CD4-positive, alpha-beta T cell treated with Interleukin-10 for 1 hour (primary cell): ENCODE measurements around the gene PSMA7.

ENCODE experiments used
- DNase-seq: peaks from one replicate; pipeline ENCODE4 v3.0.0-alpha.2; 2020

PSMA7 gene

DNA sequence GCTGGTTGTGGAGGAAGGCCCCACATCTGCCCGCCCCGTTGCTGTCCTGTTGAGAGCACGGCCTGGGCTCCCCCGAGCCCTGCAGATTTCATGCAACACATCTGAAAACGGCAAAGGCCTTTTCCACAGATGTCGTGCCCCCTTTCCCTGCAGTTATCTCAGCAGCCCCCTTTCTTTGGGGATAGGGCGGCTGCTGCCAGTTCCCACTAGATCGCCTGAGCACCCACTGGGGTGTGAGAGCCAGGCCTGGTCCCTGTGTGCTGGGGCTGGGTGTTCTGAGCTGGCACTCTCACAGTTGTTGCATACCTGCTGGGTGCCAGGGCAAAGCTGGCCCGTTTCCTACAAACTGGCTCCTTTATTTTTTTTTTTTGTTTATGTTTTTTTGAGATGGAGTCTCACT, 27.3 kb upstream of the PSMA7 start:
- DNase-seq, result no peak

DNA sequence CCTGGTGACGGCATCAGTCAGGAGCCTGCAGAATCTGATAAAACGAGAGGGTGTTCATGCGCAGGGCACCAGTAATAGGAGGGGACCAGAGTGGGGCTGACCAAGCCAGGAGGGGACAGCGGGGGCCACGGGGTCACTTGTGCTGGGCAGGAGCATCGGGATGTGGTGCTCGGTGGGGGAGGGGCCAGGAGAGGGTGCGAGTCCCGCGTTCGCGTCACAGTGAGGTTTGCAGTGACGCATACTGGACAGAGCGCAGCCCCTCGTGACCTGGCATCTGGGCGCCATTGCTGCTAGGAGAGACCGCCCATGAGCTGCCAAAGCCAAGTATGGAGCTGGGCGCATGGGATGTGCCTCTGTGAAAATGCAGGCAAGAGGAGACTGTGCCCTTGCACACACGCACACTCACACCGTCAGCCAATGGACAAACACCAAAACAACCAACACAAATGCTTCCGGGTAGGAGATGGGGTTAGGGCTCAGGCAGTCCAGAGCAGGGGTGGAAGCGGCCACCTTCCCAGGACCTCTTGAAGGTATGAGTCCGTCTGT, 25.8 kb upstream of the PSMA7 start:
- no peak for DNase-seq

DNA sequence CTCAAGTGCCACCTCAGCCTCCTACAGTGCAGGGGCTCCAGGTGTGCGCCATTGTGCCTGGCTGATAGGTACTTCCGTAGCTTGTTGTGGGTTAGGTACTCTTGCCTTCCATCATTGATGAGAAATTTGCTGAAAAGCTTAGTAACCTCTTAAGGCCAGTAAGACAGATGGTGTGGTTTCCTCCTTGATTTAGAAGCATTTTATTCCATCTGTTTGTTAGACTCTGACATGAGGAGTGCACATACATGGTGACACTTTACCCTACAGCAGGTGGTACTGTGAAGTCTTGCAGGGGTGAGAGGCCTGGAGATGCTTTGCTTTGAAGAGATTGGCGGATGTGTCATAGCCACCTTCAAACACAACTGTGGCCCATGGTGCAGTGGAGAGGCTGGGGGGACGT, 24.9 kb upstream of the PSMA7 start:
- no peak for DNase-seq

DNA sequence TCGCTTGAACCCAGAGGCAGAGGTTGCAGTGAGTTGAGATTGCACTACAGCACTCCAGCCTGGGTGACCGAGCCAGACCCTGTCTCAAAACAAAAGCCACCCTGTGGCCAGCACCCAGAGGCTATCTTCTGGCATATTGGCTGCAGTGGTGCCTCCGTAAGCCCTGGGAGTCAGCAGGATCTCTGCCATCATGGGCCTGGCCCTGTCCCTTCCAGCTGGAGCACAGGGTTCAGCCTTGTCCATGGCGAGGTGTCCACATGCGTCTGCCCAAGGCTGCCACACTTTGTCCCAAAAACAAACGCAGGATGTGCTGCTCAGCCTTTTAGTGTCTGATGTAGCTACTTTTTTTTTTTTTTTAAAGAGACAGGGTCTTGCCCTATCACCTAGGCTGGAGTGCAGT, 24.3 kb upstream of the PSMA7 start:
- no peak for DNase-seq

DNA sequence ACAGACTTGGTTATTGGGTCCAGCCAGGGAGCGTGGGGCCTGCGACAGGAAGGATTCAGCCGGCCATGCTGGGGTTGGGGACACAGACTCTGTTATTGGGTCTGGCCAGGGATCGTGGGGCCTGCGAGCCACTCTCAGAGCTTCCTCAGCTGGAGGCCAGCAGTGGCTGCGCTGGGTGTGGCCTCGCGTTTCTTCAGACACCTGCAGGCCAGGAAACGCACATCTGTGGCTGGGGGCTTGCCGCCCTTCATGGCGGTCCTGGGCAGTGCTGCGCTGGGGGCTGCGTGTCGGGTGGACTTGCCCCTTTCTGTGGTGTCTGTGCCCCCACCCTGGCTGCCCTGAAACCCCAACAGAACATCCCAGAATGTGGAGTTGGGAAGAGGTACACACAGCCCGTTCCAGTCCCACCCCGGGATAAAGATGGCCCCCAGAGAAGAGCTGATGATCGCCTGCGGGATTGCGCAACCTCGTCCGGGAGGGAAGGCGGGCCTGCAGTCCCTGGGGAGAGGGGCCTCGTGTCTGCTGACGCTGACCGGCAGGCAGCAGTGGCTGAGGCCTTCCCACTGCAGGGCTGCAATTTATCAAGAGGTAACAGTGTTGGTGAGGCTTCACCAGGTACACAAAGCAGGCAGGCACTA, 22.7 kb upstream of the PSMA7 start:
- DNase-seq, result no peak

DNA sequence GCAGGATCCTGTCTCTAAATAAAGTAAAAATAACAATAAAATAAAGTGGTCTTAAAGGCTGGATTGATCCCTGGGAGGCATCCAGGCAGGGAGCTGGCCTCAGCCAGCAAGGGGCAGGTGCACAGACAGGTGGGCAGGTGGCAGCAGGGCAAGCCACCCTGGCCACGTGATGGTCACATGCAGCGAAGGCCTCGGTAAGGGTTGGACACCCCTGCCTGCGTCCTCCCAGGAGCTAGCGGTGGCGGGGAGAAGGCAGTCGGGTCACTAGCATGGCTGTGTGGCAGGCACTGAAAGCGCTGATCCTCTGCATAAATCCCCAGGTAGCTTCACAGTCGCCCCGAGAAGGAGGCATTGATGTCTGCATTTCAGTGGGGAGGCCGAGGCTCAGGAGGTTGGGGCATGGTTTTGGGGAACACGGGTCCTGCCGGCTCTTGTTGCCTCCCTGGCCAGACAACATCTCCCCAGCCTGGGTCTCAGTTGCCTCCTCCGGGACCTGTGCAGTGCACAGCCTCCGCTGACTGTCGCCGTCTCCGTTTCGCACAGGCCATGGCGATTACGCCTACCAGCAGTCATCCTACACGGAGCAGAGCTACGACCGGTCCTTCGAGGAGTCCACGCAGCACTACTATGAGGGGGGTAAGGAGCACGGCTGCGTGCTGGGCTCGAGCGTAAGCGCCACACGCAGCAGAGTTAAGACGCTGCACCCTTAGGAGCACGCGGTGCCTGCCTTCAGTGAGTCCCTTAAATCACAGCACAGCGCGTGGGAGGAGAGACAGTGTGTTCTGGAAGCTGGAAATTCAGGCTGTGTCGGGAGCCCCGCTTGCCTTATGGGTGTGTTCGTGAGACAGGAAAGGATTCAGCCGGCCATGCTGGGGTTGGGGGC, 21.9 kb upstream of the PSMA7 start:
- DNase-seq, result no peak

DNA sequence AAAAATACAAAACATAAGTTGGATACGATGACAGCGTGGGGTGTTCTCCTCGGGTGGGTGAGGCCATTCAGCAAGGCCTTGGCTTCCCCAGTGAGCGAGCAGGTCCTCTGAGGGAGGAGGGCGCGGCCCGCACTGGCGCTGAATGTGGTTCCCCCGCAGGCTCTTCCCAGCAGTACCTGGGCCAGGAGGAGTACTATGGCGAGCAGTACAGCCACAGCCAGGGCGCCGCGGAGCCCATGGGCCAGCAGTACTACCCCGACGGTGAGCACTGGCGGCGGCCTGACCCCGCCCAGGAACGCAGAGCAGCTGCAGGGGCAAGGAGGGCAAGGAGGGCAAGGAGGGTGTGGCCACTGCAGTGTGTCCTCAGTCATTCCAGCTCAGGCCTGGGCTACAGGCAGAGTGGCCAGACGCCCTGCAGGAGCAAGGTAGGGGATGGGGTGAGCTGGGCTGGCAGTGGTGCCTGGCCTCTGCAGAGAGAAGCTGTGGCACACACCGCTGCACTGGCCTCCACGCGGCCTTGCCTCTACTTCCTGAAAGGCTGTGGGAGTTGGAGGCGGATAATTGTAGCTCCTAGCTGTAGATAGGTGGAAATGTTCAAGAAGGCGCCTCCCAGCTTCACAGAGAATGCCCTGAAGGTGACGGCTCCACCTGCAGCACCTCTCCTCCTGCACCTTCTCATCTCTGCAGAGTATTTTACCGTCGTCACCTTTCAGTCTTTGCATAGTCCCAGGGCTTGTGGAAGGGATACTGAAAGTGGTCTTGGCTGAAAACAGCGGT, 21.0 kb upstream of the PSMA7 start:
- no peak for DNase-seq

DNA sequence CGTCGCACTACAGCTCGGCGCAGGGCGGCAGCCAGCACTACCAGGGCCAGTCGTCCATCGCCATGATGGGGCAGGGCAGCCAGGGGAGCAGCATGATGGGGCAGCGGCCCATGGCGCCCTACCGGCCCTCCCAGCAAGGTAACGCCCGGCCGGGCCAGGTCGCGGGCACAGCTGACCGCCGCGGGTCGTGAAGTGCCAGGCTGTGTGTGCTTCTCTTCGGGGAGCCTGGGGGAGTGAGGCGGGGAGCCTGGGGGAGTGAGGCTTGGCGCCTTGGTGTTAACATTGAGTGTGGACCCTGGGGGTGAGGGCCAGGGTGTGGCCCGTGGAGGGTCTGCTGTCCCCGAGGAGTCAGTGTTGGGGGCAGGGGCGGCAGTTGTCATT, 20.3 kb upstream of the PSMA7 start:
- no peak for DNase-seq

DNA sequence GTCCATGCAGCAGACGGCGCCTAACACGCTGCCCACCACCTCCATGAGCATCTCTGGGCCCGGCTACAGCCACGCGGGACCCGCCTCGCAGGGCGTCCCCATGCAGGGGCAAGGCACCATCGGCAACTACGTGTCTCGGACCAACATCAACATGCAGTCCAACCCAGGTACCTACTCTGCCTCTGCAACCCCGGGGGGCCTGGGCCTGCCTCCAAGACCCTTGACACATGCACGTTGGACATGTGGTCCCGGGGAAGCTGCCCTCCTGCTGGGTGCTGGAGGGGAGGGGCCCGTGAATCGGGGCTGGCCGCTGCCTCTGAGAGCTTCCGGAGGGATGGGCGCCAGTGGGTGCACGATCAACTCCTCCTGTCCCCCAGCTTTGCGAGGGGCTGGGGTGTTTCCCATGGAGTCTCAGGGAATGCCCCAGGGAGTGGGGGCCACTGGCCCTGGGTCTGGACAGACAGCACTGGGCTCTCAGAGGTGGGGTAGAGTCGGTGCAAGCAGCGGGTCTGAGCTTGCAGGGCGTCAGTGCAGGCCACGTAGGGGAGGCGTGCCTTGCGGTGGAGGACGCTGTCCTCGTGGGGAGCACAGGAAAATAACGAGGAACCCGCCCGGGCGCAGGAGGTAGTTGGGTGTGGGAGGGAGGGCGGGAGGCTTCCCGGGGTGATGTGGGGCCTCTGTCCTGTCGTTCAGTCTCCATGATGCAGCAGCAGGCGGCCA, 19.7 kb upstream of the PSMA7 start:
- no peak for DNase-seq

DNA sequence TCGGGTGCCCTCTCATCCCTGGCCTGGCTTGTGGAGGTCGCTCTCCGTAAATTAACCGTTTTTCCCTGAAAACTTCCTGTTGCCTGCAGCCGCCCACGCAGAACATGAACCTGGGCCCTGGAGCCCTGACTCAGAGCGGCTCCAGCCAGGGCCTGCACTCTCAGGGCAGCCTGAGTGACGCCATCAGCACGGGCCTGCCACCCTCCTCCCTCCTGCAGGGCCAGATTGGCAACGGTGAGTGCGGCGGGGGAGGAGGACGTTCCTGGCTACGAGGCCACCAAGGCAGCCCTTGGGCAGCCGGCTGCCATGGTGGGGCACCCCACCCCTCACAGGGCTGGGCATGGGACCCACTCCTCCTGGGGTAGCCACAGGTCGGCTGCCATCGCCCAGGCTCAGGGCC, 18.2 kb upstream of the PSMA7 start:
- no peak for DNase-seq

DNA sequence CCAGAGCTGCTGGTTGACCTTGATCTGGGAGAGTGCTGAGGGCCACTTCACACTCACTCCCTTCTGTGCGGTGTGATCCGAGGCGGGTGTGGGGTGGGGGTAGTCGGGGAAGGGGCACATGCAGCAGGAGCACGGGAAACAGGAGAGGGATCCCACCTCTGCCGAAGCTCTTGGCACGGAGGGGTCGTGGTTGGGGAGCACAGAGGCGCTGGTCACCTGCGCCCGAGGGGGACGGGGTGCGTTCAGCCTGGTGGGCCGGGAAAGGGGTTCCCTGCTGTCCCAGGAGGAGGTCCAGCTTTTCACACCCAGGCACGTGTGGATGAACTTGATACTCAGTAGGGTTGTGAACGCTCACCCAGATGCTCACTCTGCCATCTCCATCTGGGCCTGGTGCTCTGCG, 17.7 kb upstream of the PSMA7 start:
- DNase-seq, result no peak

DNA sequence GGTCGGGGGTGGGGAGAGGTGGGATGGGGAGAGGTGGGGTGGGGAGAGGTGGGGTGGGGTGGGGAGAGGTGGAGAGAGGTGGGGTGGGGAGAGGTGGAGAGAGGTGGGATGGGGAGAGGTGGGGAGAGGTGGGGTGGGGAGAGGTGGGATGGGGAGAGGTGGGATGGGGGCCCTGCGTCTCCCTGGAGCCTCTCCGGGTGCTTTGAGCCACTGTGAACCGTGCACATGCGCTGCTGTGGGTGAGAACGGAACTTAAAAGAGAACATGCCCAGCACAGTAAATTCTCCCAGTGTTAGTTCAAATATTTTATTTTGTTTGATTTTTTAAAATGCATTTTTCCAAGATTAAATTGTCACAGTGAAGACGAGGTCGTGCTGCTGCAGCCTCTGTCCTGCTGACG, 17.1 kb upstream of the PSMA7 start:
- no peak for DNase-seq

DNA sequence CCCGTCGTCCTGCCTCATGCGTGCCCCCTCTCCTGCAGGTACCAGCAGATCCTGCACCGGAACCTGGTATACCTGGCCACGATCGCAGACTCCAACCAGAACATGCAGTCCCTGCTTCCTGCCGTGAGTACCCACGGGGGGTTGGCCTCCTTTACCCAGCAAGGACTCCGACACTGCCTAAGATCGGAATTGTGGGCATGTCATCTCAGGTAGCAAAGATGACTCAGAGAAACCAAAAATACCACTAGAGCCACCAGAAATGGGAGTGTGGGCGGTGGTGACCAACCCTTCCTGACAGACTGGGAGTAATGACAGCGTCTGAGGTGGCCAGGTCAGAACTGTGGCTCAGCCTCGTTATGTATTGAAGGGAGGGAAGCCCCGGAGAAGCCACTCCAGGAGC, 16.6 kb upstream of the PSMA7 start:
- DNase-seq, result no peak

DNA sequence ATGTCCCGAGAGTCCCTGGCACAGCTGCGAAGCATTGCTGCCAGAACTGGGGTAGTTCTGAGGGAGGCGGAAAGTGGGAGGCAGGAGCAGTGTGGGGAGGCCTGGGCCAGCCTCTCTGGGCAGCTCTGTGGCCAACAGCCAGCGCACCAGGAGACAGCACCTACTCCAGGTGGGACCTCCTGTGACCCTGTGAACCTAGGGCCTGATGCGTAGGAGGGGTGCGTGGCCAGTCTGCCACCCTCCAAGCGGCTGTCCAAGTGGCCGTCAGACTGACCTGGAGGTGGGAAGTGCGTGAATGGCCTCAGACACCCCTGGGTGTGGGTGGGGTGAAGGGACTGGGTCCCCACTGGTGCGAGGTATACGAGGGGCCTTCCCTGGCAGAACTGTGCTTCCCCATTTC, 15.9 kb upstream of the PSMA7 start:
- no peak for DNase-seq

DNA sequence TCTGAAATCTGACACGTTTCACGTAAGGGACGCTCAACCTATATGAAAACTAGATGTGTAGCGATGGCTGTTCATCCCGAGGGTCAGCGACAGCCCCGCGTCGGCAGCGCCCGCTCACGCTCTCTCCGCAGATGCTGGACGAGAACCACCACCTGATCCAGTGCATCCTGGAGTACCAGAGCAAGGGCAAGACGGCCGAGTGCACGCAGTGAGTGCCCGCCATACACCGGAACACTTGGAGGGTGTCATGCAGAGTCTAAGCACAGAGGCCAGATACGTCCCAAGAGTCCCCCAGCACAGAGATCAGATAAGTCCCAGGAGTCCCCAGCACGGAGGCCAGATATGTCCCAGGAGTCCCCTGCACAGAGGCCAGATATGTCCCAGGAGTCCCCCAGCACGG, 15.3 kb upstream of the PSMA7 start:
- DNase-seq, result no peak

DNA sequence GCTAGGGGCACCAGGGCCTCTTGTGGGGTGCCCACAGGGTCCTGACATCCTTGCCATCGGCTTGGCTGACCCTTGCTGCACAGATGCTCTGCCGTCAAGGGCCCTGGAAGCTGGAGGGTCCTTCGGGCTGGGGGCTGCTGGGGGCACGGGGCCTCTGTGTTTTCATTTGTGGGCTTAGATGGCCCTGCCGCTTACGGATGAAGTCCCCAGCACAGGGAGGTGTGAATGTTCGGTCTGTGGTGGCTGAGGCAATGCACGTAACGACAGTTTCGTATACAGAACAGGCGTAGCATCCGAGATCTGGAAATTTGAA, 14.8 kb upstream of the PSMA7 start:
- no peak for DNase-seq

DNA sequence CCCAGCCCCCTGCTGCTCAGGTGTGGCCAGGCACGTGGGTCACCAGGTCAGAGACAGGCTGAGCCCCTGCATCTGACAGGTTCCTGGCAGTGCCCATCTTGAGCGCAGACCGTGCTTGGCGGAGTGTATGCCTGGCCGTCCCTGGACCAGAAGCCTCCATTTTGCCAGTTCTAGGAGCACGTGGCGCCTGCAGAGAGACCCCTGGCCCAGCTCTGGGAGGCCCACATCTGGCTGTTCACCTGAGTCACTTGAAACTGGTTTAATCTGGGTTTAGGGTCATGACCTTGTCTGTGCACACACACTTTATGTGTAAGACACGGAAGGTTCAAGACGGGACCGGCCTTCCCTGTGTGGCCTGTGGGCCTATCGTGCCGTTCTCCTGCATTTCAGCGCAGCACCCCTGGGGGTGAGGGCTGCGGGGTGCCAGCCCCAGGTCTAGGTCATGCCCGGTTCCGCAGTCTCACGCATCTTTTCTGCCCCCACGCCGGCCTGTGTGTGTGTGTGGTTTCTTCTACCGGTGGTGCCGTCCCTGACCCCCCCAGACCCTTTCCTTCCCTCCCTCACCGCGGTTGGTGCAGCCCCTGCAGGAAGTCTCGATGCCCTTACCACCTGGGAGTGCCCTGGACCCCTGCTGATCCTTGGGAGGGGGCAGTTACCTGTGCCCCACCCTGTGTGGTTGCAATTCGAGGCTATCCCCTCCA, 14.3 kb upstream of the PSMA7 start:
- no peak for DNase-seq

DNA sequence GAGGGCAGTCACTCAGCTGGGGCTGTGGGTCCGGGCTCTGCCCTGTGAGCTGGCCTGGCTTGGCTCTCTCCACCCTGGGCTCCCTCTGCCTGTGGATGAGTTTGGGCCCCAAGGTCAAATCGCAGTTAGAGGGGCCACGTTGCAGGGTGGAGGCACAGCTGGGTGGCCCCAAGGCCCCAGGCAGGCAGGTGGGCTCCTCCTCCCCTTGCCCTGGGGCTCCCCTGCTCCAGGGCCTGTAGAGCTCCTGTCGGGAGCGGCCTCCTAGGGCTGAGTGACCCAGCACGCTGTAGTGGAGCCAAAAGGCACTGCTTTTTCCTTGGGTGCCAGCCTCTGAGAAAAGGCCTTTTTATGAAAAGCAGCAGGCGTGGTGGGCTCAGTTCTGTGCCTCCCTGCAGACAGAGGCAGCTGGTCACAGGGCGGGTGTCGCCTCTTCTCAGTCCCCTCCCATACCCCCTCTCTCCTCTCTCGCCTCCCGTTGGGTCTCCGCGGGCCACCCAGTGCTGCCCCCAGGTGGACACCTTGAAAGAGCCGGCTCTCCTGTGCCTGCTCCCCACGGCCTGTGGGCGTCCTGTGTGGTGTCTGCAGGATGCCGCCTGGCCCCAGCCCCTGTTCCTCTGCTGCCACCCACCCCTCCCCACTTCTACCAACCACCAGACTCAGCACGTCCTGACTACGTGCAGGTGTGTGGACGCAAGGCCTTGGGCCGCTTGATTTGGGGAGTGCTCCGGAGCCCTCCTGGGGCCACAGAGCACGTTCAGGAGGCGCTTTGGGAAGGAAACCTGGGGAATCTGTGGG, 13.6 kb upstream of the PSMA7 start:
- DNase-seq, result peak; percentile 76

DNA sequence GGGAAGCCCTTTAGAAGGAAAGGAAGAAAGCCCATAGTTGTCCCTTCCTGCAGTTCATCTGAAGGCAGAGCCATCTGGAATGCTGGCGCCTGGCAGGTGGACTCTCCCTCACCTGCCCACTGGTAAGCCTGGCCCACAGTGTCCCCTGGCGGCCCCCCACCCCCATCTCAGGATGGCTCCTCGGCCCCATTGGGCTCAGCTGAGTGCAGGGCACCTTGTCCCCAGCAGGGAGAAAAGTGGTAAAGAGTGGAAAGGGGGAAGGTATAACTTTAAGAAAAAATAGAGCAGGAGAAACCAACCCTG, 13.0 kb upstream of the PSMA7 start:
- no peak for DNase-seq

DNA sequence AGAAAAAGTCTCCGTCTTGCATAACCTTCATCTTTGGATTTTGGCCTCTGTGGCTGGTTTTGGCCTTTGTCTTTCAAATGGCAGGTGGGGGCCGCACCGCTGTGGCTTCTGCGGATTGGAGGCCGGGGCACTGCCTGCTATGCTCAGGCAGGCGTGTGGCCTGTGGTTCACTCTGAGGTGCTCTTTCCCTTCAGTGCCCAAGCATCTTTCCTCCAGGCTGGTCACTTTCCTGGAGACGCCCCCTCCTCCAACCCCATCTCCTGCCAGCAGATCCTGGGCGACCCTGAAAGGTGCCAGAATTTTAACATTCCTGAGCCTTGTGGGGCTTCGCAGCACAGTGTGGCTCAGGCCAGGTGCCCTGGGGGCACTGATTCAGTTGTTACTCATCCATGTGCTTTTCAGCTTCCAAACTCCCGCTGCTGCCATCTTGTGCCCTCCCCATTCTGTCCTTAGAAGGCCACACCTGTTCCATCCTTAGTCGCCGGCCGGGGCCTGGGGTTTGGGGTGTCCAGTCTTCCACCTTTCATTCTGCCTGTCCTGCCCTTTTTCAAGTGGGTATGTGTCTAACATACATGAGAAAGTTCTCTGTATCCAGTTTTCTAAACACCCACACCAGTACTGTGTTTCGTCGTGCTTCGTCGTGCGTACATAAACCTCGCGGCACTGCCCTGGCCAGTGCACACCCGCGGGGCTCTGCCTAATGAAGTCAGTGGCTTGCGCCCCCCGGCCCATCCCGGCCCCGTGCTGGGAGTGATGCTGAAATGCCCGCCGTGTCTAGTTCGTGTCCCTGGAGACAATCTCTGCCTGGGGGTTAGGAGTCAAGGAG, 12.4 kb upstream of the PSMA7 start:
- DNase-seq, result no peak

DNA sequence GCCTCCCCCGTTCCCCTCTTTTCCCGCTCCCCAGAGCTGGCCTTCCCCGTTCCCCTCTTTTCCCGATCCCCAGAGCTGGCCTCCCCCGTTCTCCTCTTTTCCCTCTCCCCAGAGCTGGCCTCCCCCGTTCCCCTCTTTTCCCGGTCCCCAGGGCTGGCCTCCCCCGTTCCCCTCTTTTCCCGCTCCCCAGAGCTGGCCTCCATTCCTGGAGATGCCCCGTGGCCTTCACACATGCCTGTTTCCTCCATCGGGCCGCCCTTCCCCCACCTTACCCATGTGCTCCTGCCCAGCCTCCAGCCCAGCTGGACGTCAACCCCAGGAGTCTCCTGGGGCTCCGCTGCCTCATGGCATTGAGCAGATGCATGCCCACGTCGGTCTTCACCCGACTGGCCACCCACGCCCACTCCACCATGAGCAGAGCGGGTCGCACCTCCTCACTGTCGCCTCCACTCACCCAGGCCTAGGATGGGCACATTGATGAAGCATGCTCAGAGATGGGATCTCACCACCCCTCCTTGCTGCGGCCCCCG, 8.7 kb upstream of the PSMA7 start:
- DNase-seq, result no peak
